IPS-NIHi7 (cell line): Measurements from ENCODE around the gene ZNF354B.
A peak's percentile ranks its signal among the peaks of the same experiment; 100 is the strongest.
"Not testable (repeated sequence)": the region's sequence is repeated elsewhere in the genome, so short reads cannot be mapped to it uniquely, and the experiment has no call there.

ENCODE experiments used
- DNase-seq: peaks from one replicate; pipeline ENCODE4 v3.0.0; 2012; ENCODE audit warnings: mixed read lengths; ENCODE audit errors: extremely low spot score

The ZNF354B gene

GRCh38 chr5:178883115-178883694 lies 23.5 kb downstream of the ZNF354B start:
- DNase-seq = not testable (repeated sequence)

- DNase-seq = no peak
Measured at GRCh38 chr5:178883815-178884430, 24.2 kb downstream of the ZNF354B start.

DNA sequence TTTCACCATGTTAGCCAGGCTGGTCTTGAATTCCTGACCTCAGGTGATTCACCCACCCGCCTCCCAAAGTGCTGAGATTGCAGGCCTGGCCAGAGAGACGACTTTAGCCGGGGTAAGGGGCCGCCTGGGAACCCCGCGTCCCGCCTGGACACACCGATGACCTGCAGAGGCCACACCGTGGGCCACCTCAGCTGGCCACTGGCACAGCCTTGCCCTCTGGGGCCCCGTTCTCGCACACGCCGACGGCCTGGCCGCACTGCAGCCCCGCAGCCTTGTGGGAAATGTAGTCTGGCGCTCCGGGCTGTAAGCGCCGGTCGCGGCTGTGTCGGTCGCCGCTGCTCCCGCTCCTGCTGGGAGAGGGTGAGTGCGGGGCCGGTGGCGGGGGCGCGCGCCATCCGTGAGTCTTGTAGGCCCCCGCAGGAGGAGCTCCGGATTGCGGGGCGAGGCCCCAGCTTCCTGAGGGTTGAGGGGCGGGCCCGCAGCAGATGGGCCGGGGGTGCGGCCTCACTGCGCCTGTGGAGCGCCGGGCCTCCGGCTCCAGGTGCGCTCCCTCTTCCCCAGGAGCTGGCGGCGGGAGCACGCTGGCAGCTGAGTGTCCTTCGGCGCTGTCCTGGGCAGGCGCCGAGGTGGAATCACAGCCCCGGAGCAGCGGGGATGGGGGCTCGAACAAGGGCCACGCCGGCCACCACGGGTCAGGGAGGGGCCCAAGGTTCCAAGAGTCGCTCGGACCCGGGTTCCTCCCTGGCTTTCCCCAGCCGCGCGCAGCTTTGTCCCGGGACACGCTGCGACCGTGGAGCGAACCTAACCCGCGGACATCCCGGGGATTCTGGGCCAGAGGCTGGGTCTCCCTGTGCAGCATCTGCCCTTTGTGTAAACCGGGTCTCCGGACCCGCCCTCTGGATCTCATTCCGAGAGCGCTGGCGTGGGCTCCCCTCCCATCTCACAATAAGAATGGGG lies 36.1 kb downstream of the ZNF354B start, which contains the start of gene ZFP2:
Gene ZFP2 (plus strand): TSS at position 299 of the 957 bp plus-strand sequence. CDS start 35,401 bp downstream, outside the sequence.
- DNase-seq = peak; percentile 81

- peak; percentile 9 for DNase-seq
Measured at GRCh38 chr5:178899289-178899688, 39.5 kb downstream of the ZNF354B start.

DNA sequence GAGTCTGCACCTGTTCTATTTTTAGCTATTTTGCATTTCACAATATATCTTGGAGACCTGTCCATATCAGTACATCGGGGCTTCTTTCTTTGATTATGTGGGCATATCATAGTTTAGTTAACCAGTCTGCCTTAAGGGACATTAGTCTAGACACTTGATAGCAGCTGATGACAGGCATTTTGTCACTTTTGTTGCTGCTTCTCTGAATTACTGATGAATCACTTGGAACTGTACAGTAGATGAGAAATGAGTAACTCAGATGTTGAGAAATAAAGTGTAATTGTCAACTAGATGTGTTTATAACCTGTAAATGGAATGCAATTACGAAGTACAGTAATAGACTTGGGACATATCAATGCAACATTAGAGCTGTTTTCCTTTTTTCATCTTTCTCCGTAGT lies 43.1 kb downstream of the ZNF354B start:
- DNase-seq = no peak

DNA sequence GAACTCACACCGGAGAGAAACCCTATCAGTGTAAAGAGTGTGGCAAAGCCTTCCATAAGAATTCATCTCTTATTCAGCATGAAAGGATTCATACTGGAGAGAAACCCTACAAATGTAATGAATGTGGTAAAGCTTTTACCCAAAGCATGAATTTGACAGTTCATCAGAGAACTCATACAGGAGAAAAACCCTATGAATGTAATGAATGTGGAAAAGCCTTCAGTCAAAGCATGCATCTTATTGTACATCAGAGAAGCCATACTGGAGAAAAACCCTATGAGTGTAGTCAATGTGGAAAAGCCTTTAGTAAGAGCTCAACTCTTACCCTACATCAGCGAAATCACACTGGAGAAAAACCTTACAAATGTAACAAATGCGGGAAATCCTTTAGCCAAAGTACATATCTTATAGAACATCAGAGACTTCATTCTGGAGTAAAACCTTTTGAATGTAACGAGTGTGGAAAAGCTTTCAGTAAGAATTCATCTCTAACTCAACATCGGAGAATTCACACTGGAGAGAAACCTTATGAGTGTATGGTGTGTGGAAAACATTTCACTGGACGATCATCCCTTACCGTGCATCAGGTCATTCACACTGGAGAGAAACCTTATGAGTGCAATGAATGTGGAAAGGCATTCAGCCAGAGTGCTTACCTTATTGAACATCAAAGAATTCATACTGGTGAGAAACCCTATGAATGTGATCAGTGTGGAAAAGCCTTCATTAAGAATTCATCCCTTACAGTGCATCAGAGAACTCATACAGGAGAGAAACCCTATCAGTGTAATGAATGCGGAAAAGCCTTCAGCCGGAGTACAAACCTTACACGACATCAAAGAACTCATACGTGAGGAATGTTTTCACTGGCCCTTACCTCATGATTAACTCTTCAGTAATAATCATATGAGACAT lies 72.3 kb downstream of the ZNF354B start:
- DNase-seq = no peak
